HEK293T (cell line): ENCODE measurements around the gene ECI2.

ENCODE experiments used
- CTCF ChIA-PET: fragments of 350-600 bp; formaldehyde crosslinking; extraction: SDS; loops from one replicate; lab custom pipeline; 2021; ENCODE audit warnings: antibody characterized with exemption, inconsistent platforms; lab: Yijun Ruan, JAX
- POLR2A ChIA-PET: fragments of 350-600 bp; formaldehyde crosslinking; extraction: SDS; loops from one replicate; lab custom pipeline; 2020; ENCODE audit warnings: antibody characterized with exemption, inconsistent platforms; lab: Yijun Ruan, JAX
- DNase-seq: peaks from one replicate; pipeline ENCODE4 v3.0.0; 2012; ENCODE audit warnings: mixed read lengths; ENCODE audit errors: extremely low spot score
- ARNT ChIP-seq: fragments of 450-650 bp; IDR thresholded peaks from 2 replicates; pipeline ENCODE4 v1.6.1; 2017; ENCODE audit warnings: mild to moderate bottlenecking
- BHLHE40 ChIP-seq: fragments of 450-650 bp; IDR thresholded peaks from 2 replicates; pipeline ENCODE4 v1.6.1; 2016; ENCODE audit warnings: mild to moderate bottlenecking, moderate library complexity, borderline replicate concordance
- CTBP1 ChIP-seq: fragments of 450-650 bp; IDR thresholded peaks from 2 replicates; pipeline ENCODE4 v1.6.1; 2016; ENCODE audit warnings: borderline replicate concordance
- ELF4 ChIP-seq: fragments of 450-650 bp; IDR thresholded peaks from 2 replicates; pipeline ENCODE4 v1.6.1; 2017; ENCODE audit warnings: antibody characterized with exemption
- FOXA1 ChIP-seq: fragments of 450-650 bp; IDR thresholded peaks from 2 replicates; pipeline ENCODE4 v1.6.1; 2016; ENCODE audit warnings: mild to moderate bottlenecking
- FOXK2 ChIP-seq: fragments of 450-650 bp; IDR thresholded peaks from 2 replicates; pipeline ENCODE4 v1.6.1; 2016; ENCODE audit warnings: mild to moderate bottlenecking
- FOXM1 ChIP-seq: fragments of 450-650 bp; IDR thresholded peaks from 2 replicates; pipeline ENCODE4 v1.6.1; 2017; ENCODE audit warnings: mild to moderate bottlenecking, borderline replicate concordance
- HDGF ChIP-seq: fragments of 450-650 bp; IDR thresholded peaks from 2 replicates; pipeline ENCODE4 v1.6.1; 2017; ENCODE audit warnings: antibody characterized with exemption, borderline replicate concordance
- L3MBTL2 ChIP-seq: fragments of 450-650 bp; conservative IDR thresholded peaks from 2 replicates; pipeline ENCODE4 v1.6.1; 2016; ENCODE audit warnings: mild to moderate bottlenecking
- LEF1 ChIP-seq: fragments of 450-650 bp; IDR thresholded peaks from 2 replicates; pipeline ENCODE4 v1.6.1; 2017; ENCODE audit warnings: mild to moderate bottlenecking, borderline replicate concordance
- NFRKB ChIP-seq: fragments of 450-650 bp; IDR thresholded peaks from 2 replicates; pipeline ENCODE4 v1.6.1; 2016; ENCODE audit warnings: mild to moderate bottlenecking, moderate library complexity
- PKNOX1 ChIP-seq: fragments of 450-650 bp; IDR thresholded peaks from 2 replicates; pipeline ENCODE4 v1.6.1; 2016
- SP1 ChIP-seq: fragments of 450-650 bp; IDR thresholded peaks from 2 replicates; pipeline ENCODE4 v1.6.1; 2017
- SUZ12 ChIP-seq: fragments of 450-650 bp; IDR thresholded peaks from 2 replicates; pipeline ENCODE4 v1.6.1; 2016; ENCODE audit warnings: mild to moderate bottlenecking
- TARDBP ChIP-seq: fragments of 450-650 bp; IDR thresholded peaks from 2 replicates; pipeline ENCODE4 v1.6.1; 2016
- ZNF384 ChIP-seq: fragments of 450-650 bp; IDR thresholded peaks from 2 replicates; pipeline ENCODE4 v1.6.1; 2016

The ECI2 gene

GRCh38 chr6:4155848-4156466, 20.6 kb upstream of the ECI2 start:
- ChIA-PET POLR2A (interaction anchor here (0.7 to 0.8 kb wide), 2 partner anchors 90 to 135 kb away, joined by 3 to 5 read pairs; a partner anchor contains a TSS), CTCF (interaction anchor here (0.5 to 1.5 kb wide), 5 partner anchors 18 to 1127 kb away, joined by 3 to 8 read pairs (median 5); no protein-coding TSS in a partner anchor)
- DNase-seq = peak; percentile 81
- TF ChIP-seq SP1 = no peak
- TF ChIP-seq FOXA1 = no peak
- TF ChIP-seq HDGF = no peak
- TF ChIP-seq ELF4 = no peak
- no peak for TF ChIP-seq CTBP1
- TF ChIP-seq LEF1 = no peak
- no peak for TF ChIP-seq NFRKB
- no peak for TF ChIP-seq TARDBP
- no peak for TF ChIP-seq ARNT
- no peak for TF ChIP-seq SUZ12

- ChIA-PET CTCF (no interaction called here), POLR2A (interaction anchor here (0.9 kb wide), 1 partner anchor 132 kb away, joined by 3 read pairs; a partner anchor contains a TSS)
- DNase-seq = no peak
- TF ChIP-seq ZNF384 (no peak), CTBP1 (no peak), PKNOX1 (no peak), SP1 (no peak)
Observed at GRCh38 chr6:4153514-4153985, 18.2 kb upstream of the ECI2 start.

GRCh38 chr6:4145083-4145482, 9.7 kb upstream of the ECI2 start:
- DNase-seq = no peak
- CTCF ChIA-PET = no interaction called here
- POLR2A ChIA-PET = interaction anchor here (1.4 kb wide), 1 partner anchor 10 kb away, joined by 5 read pairs; the partner anchor contains the start of gene ECI2
- TF ChIP-seq HDGF (no peak), SP1 (no peak), LEF1 (no peak), PKNOX1 (no peak), ARNT (no peak), ZNF384 (no peak)

- CTCF ChIA-PET = no interaction called here
- no peak for DNase-seq
- POLR2A ChIA-PET = interaction anchor here (1.3 kb wide), 1 partner anchor 118 kb away, joined by 6 read pairs; a partner anchor contains a TSS
- TF ChIP-seq FOXK2 (no peak), ELF4 (no peak), LEF1 (no peak), FOXA1 (no peak)
Observed at GRCh38 chr6:4139272-4139671, 3.9 kb upstream of the ECI2 start.

GRCh38 chr6:4138186-4138585, 2.8 kb upstream of the ECI2 start:
- ChIA-PET POLR2A (interaction anchor here (3.7 kb wide), 1 partner anchor 117 kb away, joined by 24 read pairs; a partner anchor contains a TSS), CTCF (interaction anchor here (1.3 kb wide), 1 partner anchor 18 kb away, joined by 4 read pairs; no protein-coding TSS in a partner anchor)
- no peak for TF ChIP-seq TARDBP
- TF ChIP-seq FOXM1 = no peak
- no peak for DNase-seq

- POLR2A ChIA-PET = interaction anchor here (1.3 to 3.7 kb wide), 3 partner anchors 9 to 118 kb away, joined by 5 to 24 read pairs (median 5); a partner anchor contains a TSS
- TF ChIP-seq HDGF (no peak), ELF4 (no peak), PKNOX1 (no peak)
- CTCF ChIA-PET = interaction anchor here (0.8 to 1.2 kb wide), 2 partner anchors 74 kb away, joined by 4 to 6 read pairs; no protein-coding TSS in a partner anchor
- DNase-seq = no peak
Observed at GRCh38 chr6:4136354-4136831, 1.0 kb upstream of the ECI2 start.

GRCh38 chr6:4135665-4136353, 434 bp upstream of the ECI2 start:
- CTCF ChIA-PET = interaction anchor here (1.2 kb wide), 1 partner anchor 74 kb away, joined by 4 read pairs; no protein-coding TSS in a partner anchor
- DNase-seq = peak; percentile 100
- POLR2A ChIA-PET = interaction anchor here (0.7 to 3.7 kb wide), 8 partner anchors 9 to 117 kb away, joined by 3 to 24 read pairs (median 4); a partner anchor contains a TSS
- TF ChIP-seq SUZ12 = no peak
- no peak for TF ChIP-seq L3MBTL2
- TF ChIP-seq BHLHE40 = no peak
- TF ChIP-seq PKNOX1 = no peak
- no peak for TF ChIP-seq ELF4
- TF ChIP-seq FOXM1 = no peak
- TF ChIP-seq TARDBP = no peak
- TF ChIP-seq FOXK2 = no peak
- TF ChIP-seq SP1 = no peak
- TF ChIP-seq HDGF = no peak
- TF ChIP-seq ZNF384 = no peak
- TF ChIP-seq FOXA1 = no peak
